ENCODE results near the gene PELI2.
A peak's percentile ranks its signal among the peaks of the same experiment; 100 is the strongest.

The PELI2 gene

GRCh38 chr14:56160088-56160487, 41.9 kb downstream of the PELI2 start:
- peaks cover 7% of the 10 kb centered on the region; the same call in 1 of the 2 replicates for H3K4me1 ChIP-seq (ENCODE audit: control insufficient read depth, insufficient read depth, low read length)
- ChIA-PET CTCF (no interaction called here), POLR2A (no interaction called here)
- no peaks in the 10 kb centered on the region for H3K9me3 ChIP-seq (ENCODE audit: control insufficient read depth, insufficient read depth, low read depth, low read length)
- H3K27ac ChIP-seq (ENCODE audit: extremely low read depth, low read depth, low read length) = no peak overlapping the region
- TF ChIP-seq MEIS1 (CRISPR knock-in tag; IDR thresholded peaks at IDR 0.05; ENCODE audit: borderline replicate concordance) = no peak
- 0 out of 2 replicates have a peak, but pooled peaks have one; percentile 13 for TF ChIP-seq GLIS1 (tag by site-specific recombination; IDR thresholded peaks at IDR 0.05)
- no peak overlapping the region for H3K4me3 ChIP-seq (ENCODE audit: low read depth, low read length)
- no peaks in the 10 kb centered on the region for H3K36me3 ChIP-seq (ENCODE audit: control insufficient read depth in 2 of 2, insufficient read depth in 1 of 2, low read length in 2 of 2)

GRCh38 chr14:56161658-56162057, 43.4 kb downstream of the PELI2 start:
- Histone ChIP-seq H3K27ac (ENCODE audit: extremely low read depth, low read depth, low read length) (no peak overlapping the region), H3K4me3 (ENCODE audit: low read depth, low read length) (no peak overlapping the region), H3K9me3 (ENCODE audit: control insufficient read depth, insufficient read depth, low read depth, low read length) (0 out of 2 replicates have a peak, but pooled peaks cover 2% of the 10 kb centered on the region), H3K4me1 (ENCODE audit: control insufficient read depth, insufficient read depth, low read length) (peaks cover 7% of the 10 kb centered on the region; the same call in 1 of the 2 replicates), H3K36me3 (ENCODE audit: control insufficient read depth in 2 of 2, insufficient read depth in 1 of 2, low read length in 2 of 2) (no peaks in the 10 kb centered on the region)
- CTCF ChIA-PET = no interaction called here
- POLR2A ChIA-PET = no interaction called here
- TF ChIP-seq SETDB1 (IDR thresholded peaks at IDR 0.05; ENCODE audit: insufficient read length, low read length) (no peak), KLF9 (tag by site-specific recombination; IDR thresholded peaks at IDR 0.05; ENCODE audit: low read depth) (no peak), ZNF133 (tag by site-specific recombination; IDR thresholded peaks at IDR 0.05) (no peak), ZNF777 (tag by site-specific recombination; IDR thresholded peaks at IDR 0.05; ENCODE audit: borderline replicate concordance) (no peak), ZSCAN23 (tag by site-specific recombination; IDR thresholded peaks at IDR 0.05) (no peak), ZNF175 (tag by site-specific recombination; IDR thresholded peaks at IDR 0.05) (no peak), OVOL3 (tag by site-specific recombination; IDR thresholded peaks at IDR 0.05) (no peak), ZNF223 (tag by site-specific recombination; IDR thresholded peaks at IDR 0.05) (no peak), ZNF366 (tag by site-specific recombination; conservative IDR thresholded peaks at IDR 0.05) (no peak), ZNF629 (tag by site-specific recombination; IDR thresholded peaks at IDR 0.05) (no peak), ZNF146 (tag by site-specific recombination; IDR thresholded peaks at IDR 0.05) (no peak), ZNF548 (tag by site-specific recombination; IDR thresholded peaks at IDR 0.05) (no peak)

- no peaks in the 10 kb centered on the region for H3K36me3 ChIP-seq (ENCODE audit: control insufficient read depth in 2 of 2, insufficient read depth in 1 of 2, low read length in 2 of 2)
- CTCF ChIA-PET = no interaction called here
- POLR2A ChIA-PET = no interaction called here
- no peak overlapping the region for H3K27ac ChIP-seq (ENCODE audit: extremely low read depth, low read depth, low read length)
- H3K9me3 ChIP-seq (ENCODE audit: control insufficient read depth, insufficient read depth, low read depth, low read length) = 0 out of 2 replicates have a peak, but pooled peaks cover 2% of the 10 kb centered on the region
- H3K4me3 ChIP-seq (ENCODE audit: low read depth, low read length) = no peak overlapping the region
- no peak for TF ChIP-seq PRDM1 (tag by site-specific recombination; IDR thresholded peaks at IDR 0.05)
- TF ChIP-seq ZNF112 (tag by site-specific recombination; IDR thresholded peaks at IDR 0.05) = no peak
- TF ChIP-seq ZNF366 (tag by site-specific recombination; conservative IDR thresholded peaks at IDR 0.05) = no peak
- TF ChIP-seq ZNF404 (tag by site-specific recombination; IDR thresholded peaks at IDR 0.05) = no peak
- no peak for TF ChIP-seq ZBTB20 (tag by site-specific recombination; IDR thresholded peaks at IDR 0.05)
- no peak for TF ChIP-seq ZNF157 (tag by site-specific recombination; IDR thresholded peaks at IDR 0.05)
- no peak for TF ChIP-seq SCRT2 (tag by site-specific recombination; IDR thresholded peaks at IDR 0.05)
- no peak for TF ChIP-seq ZNF184 (tag by site-specific recombination; IDR thresholded peaks at IDR 0.05)
- no peak for TF ChIP-seq REST (tag by site-specific recombination; IDR thresholded peaks at IDR 0.05)
- peaks cover 7% of the 10 kb centered on the region; the same call in 1 of the 2 replicates for H3K4me1 ChIP-seq (ENCODE audit: control insufficient read depth, insufficient read depth, low read length)
Measured at GRCh38 chr14:56162476-56162875, 44.3 kb downstream of the PELI2 start.
